ENCODE measurements around the gene EVX1.

The EVX1 gene

DNA sequence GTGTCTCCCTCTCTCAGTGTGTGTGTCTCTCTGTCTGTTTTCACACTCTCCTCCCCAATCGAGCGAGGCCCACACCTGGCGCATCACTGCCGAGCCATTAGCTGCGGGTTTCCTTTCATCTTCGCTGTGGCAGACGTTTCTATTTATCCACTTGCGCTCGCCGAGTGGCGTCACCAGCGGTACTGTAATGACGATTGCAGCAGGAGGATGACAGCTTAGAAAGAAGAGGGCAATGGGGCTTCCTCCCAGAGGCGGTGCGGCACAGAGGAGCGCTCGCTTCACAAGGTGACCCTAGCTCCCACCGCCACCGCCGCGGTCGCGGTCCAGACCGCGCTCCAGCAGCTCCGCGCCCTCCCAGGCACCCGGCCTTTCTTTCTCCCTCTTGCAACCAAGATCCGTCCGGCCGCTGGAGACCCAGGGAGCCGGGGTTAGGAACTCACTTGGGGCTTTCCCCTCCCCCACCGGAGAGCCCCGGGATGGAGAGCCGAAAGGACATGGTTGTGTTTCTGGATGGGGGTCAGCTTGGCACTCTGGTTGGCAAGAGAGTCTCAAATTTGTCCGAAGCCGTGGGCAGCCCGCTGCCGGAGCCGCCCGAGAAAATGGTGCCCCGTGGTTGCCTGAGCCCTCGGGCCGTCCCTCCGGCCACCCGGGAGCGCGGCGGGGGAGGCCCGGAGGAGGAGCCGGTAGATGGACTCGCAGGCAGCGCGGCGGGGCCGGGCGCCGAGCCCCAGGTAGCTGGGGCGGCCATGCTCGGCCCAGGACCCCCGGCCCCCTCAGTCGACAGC, at the start of gene EVX1:
Gene EVX1, plus strand, starts transcription at position 248 of the 785 bp plus-strand sequence. Its CDS starts 229 bp downstream, at position 477.
- DNase-seq (ENCODE audit: low read depth), result no peak
- no peak within 1 kb of the TSS for H3K4me3 ChIP-seq (replicated peaks; ENCODE audit: low read depth, low read length)
- TF ChIP-seq, protein P1, sequence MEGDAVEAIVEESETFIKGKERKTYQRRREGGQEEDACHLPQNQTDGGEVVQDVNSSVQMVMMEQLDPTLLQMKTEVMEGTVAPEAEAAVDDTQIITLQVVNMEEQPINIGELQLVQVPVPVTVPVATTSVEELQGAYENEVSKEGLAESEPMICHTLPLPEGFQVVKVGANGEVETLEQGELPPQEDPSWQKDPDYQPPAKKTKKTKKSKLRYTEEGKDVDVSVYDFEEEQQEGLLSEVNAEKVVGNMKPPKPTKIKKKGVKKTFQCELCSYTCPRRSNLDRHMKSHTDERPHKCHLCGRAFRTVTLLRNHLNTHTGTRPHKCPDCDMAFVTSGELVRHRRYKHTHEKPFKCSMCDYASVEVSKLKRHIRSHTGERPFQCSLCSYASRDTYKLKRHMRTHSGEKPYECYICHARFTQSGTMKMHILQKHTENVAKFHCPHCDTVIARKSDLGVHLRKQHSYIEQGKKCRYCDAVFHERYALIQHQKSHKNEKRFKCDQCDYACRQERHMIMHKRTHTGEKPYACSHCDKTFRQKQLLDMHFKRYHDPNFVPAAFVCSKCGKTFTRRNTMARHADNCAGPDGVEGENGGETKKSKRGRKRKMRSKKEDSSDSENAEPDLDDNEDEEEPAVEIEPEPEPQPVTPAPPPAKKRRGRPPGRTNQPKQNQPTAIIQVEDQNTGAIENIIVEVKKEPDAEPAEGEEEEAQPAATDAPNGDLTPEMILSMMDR (IDR thresholded peaks at IDR 0.05; ENCODE audit: low read length, missing control alignments), result no peak

DNA sequence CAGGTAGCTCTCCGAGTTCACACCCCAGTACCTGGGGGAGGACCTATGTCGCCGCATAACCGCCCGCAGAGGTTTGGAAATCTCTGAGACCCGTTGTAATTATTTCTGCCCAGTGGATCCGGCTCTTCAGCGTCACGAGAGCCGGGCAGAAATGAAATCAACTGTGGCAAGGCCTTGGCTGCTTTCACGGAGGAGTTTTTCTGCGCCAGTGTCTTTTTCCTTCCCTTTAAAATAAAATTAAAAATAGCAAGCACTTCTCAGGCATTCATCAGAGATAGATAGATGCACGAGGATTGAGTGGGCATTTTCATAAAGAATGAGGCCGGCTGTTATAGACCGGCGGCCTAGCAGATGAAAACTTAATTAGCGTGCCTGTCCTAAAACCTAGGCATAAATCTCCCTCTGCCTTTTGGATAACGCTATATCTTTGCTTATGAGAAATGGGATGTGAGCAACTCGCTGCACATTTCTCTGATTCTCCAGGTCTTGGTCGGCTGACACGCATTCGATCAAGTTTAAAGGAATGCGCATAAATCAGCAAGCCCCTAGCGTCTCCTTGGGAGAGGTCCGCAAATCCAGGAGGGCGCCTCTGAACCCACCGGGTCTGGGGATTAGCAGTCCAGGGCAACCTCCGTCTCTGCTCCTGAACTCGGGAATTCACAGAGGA, 49.1 kb upstream of the EVX1 start:
- no peak overlapping the region for H3K4me3 ChIP-seq (replicated peaks; ENCODE audit: low read depth, low read length)
- TF ChIP-seq, protein P1 (IDR thresholded peaks at IDR 0.05; ENCODE audit: low read length, missing control alignments), result no peak
- no peak for DNase-seq (ENCODE audit: low read depth)

DNA sequence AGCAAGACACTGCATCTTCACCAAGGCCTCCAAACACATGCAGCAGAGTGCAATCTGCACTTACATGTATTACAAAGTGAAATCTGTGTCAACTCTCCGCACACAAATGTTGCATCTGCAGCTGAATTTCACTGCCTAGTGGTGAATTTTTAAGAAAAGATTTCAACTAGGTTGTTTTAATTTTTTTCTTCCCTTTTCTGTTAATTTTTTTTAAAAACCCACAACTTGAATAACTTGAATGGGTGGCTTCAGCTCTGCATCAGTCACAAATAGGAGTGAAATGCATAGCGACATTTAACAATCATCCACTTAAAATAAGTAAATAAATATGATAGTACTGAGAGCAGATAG, 48.6 kb upstream of the EVX1 start:
- no peak overlapping the region for H3K4me3 ChIP-seq (replicated peaks; ENCODE audit: low read depth, low read length)
- DNase-seq (ENCODE audit: low read depth), result no peak
- TF ChIP-seq, protein P1 (IDR thresholded peaks at IDR 0.05; ENCODE audit: low read length, missing control alignments), result no peak

- no peak overlapping the region for H3K4me3 ChIP-seq (replicated peaks; ENCODE audit: low read depth, low read length)
- TF ChIP-seq, protein P1 (IDR thresholded peaks at IDR 0.05; ENCODE audit: low read length, missing control alignments), result no peak
- DNase-seq (ENCODE audit: low read depth), result no peak
Observed at GRCh38 chr7:27194686-27195379, 47.8 kb upstream of the EVX1 start.

DNA sequence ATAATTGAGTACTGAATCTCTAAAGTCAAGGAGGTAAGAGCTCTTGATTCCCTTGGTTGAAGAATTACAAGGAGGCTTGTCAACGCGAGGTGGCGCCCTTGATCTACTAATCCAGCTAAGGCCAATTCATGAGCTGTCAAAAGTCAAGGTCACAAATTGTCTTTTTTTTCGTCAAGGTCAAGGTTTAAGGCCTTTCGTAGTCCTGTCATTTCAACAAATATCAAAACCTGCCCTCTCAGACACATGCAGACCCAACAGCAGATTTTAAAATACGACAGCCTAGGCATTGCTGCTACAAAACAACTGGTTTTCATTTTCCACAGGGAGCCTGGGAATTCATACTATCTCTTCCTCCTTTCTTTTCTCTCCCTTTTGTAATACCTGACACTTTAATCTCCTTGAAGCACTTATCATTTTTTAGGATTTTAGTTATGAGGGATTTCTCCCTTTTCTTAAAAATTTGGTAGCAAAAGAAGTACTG, 46.3 kb upstream of the EVX1 start:
- DNase-seq (ENCODE audit: low read depth), result peak; percentile 84
- TF ChIP-seq, protein P1 (IDR thresholded peaks at IDR 0.05; ENCODE audit: low read length, missing control alignments), result peak; percentile 81
- H3K4me3 ChIP-seq (replicated peaks; ENCODE audit: low read depth, low read length), result no peak overlapping the region

DNA sequence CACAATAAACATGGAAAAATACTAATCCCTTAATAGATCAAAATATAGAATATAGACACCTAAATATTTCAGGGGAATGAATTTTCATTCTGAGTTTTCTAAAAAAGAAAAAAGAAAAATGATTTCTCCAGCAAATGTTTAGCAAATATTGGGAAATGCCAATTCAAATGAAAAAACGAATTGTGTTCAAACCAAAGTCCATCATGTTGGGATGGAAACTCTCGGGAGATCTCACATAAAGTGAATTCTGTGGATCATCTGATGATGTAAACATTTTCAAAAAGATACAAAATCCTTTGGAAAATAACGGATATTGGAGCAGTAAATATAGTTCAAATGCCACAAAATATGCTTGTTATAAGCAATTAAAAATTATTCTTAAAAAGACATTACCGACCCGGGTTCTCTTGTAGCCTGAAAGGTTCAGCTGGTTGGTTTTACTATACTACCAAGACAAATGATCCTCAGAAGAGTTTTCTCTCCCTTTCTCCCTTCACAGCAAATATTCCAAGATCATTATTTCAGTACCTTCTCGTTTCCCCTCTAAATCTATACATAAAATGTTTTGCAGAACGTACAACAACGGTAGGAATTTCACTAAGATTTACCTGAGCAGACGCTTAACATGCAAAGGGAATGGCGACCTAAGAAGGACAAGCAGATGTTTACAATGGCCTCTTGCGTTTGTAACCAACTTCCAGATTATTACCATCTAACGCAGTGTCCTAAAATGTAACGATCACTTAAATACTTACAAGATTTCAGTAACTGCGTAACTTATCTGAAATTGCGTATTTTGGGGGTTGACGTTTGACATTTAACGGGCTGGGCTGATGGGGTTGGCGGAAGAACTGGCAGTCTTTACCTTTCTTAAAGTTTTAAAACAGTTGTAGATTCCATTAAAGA, 45.2 kb upstream of the EVX1 start:
- no peak for DNase-seq (ENCODE audit: low read depth)
- TF ChIP-seq, protein P1 (IDR thresholded peaks at IDR 0.05; ENCODE audit: low read length, missing control alignments), result no peak
- no peak overlapping the region for H3K4me3 ChIP-seq (replicated peaks; ENCODE audit: low read depth, low read length)
